ENCODE measurements around the gene POU6F2.
"Not testable (repeated sequence)": the region's sequence is repeated elsewhere in the genome, so short reads cannot be mapped to it uniquely, and the experiment has no call there.

Gene POU6F2

GRCh38 chr7:39133088-39133487 is 155.4 kb downstream of the POU6F2 start:
- DNase-seq, result no peak

DNA sequence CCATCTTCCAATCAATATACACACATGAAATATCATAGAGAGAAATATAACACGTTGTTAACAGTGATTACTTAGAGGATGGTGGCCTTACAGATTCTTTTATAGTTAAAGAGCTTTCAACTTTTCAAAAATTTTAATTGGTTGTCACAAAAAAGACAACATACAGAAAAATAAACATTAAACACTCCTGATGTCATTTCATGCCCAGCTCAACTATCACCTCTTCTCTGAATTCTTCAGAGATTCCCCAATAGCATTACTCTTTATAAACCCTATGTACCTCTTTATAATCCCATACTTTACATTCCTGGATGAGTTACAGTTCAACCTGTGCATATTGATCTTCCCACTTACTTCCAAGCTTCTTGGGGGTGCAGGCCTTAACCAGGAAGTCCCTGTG is 159.8 kb downstream of the POU6F2 start:
- no peak for DNase-seq

- DNase-seq, result no peak
Observed at GRCh38 chr7:39142750-39143149, 165.0 kb downstream of the POU6F2 start.

- no peak for DNase-seq
Observed at GRCh38 chr7:39144420-39144819, 166.7 kb downstream of the POU6F2 start.

DNA sequence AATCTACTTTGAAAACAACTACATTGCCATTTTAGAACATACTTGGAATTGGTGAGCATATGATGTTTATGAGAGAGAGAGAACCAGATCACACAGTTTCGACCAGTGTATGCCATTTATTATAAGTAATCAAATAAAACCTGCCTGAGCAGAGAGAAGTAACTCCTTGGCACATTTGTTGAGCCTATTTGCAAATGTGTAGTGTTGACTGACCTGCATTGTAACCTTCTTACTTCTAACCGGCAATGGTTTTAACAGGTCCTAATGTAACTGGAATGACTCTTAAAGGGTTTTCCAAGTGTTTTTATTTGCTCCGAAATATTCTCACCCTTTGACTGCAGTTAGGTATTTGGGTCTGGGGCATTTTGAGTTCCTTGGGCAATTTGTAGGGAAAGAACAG is 167.6 kb downstream of the POU6F2 start:
- no peak for DNase-seq

- no peak for DNase-seq
Observed at GRCh38 chr7:39145935-39146334, 168.2 kb downstream of the POU6F2 start.

GRCh38 chr7:39152701-39153100 is 175.0 kb downstream of the POU6F2 start:
- DNase-seq, result no peak

DNA sequence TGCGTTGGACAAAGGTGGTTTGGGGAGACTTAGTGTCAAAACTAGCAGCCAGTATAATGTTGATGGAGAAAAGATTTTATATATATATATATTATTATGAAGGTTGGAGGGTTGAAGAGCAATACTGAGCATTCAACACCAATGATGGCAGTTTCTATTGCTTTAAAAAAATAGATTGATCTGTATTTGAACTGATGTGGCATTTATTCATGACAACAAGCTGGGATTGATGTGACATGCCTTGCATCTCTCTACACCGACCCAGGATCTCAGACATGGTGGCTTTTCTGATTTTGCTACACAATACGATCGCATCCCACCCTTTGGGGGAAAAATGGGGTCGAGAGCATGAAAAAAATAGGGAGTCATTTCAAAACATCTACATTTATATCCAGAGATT is 175.4 kb downstream of the POU6F2 start:
- no peak for DNase-seq

DNA sequence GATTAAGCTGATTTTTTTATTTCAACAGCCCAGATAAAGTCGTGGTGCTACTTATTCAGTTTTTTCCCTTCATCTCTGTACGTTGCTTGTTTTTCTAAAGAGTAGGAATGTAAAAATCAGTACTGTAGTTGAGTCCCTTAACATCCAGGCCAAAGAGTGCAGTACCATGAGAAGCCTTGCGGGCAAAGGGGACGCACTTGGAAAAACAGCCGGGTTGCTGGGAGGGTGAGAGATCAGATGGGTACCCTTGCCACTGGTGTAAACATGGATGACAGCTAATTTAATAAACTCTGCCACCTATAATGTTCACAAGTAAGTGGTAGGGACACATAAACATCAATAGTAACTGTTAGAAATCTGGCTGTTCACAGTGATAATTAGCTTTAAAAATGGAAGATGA is 175.9 kb downstream of the POU6F2 start:
- no peak for DNase-seq

DNA sequence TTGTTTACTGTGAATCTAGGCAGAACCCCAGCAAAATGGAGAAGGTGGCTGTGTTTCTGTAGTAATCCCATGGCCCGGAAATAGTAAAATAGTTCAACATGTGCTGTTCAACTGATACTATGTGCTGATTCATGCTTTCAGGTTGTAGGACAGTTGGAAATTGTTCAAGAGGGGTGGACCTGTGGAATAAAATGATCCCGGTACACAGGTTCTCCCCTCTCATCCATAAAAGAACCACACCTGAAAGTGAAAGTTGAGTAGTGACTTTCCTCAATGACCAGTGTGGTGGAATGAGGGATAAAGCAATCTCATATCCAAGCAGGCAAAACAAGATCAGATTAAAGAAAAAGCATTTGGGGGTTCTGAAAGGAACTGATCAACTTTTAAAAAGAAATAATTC is 177.1 kb downstream of the POU6F2 start:
- DNase-seq, result no peak

GRCh38 chr7:39158367-39158766 is 180.7 kb downstream of the POU6F2 start:
- DNase-seq, result no peak

DNA sequence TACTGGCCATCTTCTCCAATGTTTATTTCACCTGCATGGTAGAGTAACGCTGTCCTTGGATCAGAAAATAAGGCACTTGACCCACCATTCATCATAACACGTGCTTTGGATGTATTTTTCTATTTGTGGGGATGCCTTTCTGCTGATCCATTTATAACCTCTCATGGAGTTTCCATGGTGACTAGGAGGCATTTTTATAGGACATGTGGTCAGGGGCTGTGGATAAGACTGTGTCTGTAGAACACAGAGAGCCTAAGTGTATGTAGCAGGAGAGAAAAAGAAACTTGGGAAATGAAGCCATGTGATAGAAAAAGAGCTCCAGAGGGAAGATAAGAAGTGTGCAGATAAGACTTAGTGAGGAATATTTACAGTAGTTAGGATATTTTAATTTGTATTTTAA is 184.2 kb downstream of the POU6F2 start:
- no peak for DNase-seq

- no peak for DNase-seq
Observed at GRCh38 chr7:39164887-39165286, 187.2 kb downstream of the POU6F2 start.

GRCh38 chr7:39168403-39169098 is 190.8 kb downstream of the POU6F2 start:
- DNase-seq, result no peak

GRCh38 chr7:39172137-39172536 is 194.4 kb downstream of the POU6F2 start:
- DNase-seq, result no peak

DNA sequence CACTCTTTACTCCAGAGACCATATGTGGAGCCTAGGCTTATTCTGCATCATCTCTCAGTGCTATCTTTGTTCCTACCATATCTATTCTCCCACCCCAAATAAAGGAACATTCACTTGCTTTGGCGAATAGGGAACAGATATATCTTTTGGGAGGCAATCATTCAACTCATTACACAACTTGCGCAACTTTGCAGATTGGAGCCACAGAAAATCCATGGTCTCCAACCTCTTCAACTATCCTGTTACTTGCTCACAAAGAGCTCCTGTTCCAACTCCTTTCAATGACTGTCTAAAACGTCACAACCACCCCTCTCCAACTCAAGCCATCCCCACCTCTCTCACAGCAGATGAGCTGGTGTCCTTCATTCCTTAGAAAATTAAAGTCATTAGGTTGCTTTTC is 203.7 kb downstream of the POU6F2 start:
- no peak for DNase-seq

DNA sequence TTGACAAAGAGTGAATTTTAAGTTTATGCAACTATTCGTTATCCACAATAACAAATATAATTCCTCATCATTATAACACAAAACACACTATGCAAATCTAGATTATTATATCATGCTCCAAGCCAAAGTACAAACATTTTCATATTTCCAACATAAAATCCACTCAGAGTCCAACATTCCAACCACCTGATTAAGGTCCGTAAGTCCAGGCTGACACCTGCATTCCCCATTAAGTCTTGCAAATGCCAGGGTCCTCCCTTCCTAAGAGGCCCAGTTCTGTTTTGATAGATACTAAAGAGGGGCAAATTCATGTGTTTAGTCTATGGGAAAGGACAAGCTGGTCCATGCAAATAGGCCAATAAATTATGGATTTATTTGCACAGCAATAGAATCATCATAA is 206.1 kb downstream of the POU6F2 start:
- DNase-seq, result no peak

DNA sequence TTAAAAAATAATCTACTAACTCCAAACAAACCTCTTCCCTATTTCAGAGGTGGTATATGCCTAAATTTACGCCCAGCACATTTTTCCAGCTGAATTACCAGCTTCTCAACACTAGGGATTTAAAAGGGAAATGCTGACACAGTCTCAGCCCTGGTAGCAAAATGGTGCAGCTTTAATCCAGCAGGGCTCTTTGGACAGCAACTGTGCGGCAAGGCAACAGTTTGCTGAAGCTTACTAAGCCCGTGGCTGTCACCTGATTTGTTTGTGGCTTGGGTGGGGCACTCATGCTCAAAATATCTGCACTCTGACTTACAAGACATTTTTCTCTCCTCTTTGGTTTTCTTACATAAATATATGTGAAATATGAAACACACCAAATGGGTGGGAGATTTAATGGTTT is 206.7 kb downstream of the POU6F2 start:
- no peak for DNase-seq

- no peak for DNase-seq
Observed at GRCh38 chr7:39186131-39186530, 208.4 kb downstream of the POU6F2 start.

DNA sequence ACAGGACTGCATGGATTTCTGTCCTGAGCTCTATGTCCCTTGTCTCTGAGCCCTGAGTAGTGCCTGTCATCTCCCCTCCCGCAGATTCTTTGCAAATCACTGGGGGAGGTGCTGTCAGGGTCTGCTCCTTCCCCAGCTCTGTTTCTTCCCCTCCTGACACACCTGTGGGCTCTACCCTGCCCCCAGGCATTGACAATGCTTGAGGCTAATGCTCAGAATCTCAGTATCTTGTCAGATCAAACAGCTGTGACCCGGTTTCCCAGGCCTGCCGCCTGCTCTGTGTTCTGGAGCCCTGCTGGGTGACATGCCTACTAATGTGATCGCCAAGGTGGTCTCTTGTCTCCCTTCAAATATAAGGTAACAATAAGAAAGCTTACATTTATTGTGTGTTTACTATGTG is 209.0 kb downstream of the POU6F2 start:
- DNase-seq, result no peak

DNA sequence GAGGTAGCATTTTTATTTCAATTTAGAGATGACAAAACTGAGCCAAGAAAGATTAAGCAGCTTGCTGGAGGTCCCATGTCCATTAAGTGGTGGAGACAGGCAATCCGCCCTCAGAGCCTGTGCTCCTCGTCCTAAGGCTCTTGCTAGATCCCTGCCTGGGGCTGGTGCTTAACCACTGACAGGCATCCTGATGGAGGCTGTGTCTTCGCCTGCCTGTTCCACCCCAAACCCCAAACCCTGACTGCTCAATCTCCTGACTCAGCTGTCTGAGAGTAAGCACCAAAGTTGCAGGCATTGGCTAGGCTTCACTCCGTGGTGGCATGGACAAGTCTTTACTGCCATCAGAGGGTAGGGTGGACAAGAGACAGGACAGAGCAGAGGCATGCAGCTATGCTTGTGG is 209.4 kb downstream of the POU6F2 start:
- no peak for DNase-seq

GRCh38 chr7:39192476-39192875 is 214.8 kb downstream of the POU6F2 start:
- DNase-seq, result no peak

- DNase-seq, result not testable (repeated sequence)
Observed at GRCh38 chr7:39194388-39194787, 216.7 kb downstream of the POU6F2 start.

DNA sequence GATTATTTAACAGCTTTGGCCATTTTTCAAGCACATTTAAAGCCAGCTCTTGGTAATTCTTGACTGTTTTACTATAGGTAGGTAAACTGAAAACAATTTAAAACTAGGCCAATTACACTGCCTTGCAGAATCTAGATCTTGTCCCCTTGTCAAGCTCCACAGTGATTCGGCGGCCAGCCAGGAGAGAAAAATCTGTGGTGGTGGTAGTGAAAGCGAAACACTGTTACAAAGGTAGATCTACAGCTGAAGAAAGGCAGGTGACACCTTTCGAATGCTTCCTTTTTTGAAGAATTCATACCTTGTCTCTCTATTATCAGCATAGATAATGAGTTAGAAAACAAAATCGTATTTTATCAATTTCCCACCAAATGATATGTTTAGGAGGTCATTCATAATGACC is 218.3 kb downstream of the POU6F2 start:
- DNase-seq, result no peak

DNA sequence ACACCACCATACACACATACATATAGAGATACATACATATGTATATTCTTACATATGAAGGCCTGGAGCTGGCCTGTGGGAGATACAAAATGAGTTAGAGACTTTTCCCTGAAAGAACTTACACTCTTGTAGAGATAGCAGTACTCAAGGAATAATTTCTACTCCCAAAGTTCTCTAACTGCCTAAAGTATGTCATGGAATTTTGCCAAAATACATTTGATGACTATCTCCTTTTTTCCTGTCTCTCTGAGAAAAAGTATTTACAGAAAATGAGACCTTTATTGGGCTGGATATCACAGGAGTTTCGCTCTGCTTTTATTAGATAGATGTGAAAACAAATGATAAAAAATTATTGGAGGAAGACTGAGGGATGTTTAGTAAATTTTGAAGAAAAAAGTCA is 220.1 kb downstream of the POU6F2 start:
- DNase-seq, result no peak

- DNase-seq, result no peak
Observed at GRCh38 chr7:39198556-39198955, 220.8 kb downstream of the POU6F2 start.
